Fibroblast of lung (primary cell): Measurements from ENCODE around the gene SYT11.
"Not testable (repeated sequence)": the region's sequence is repeated elsewhere in the genome, so short reads cannot be mapped to it uniquely, and the experiment has no call there.

Experiments
- CTCF ChIP-seq, 2 donors: IDR thresholded peaks in 1 of 2; conservative IDR thresholded peaks in 1 of 2; 1 replicate in 1 of 2; 2 replicates in 1 of 2; pipeline ENCODE4 v1.5.1; 2011 to 2012; ENCODE audit warnings: low read length in 2 of 2, control low read depth in 1 of 2, inconsistent platforms in 1 of 2, low read depth in 1 of 2, mild to moderate bottlenecking in 1 of 2
- EZH2 ChIP-seq: IDR thresholded peaks from 2 replicates; pipeline ENCODE4 v1.5.1; 2012; ENCODE audit warnings: low read length, control low read depth, mild to moderate bottlenecking; ENCODE audit errors: missing control alignments

GRCh38 chr1:155895617-155896016 lies 36.2 kb downstream of the SYT11 start:
- not testable (repeated sequence) for TF ChIP-seq CTCF (conservative IDR thresholded peaks at IDR 0.05 in 1 of 2, IDR thresholded peaks at IDR 0.05 in 1 of 2; ENCODE audit: low read depth in 1 of 2, low read length in 2 of 2); EZH2
